ENCODE results near the gene PKD1L1.
"Not testable (repeated sequence)": the region's sequence is repeated elsewhere in the genome, so short reads cannot be mapped to it uniquely, and the experiment has no call there.

Gene PKD1L1

DNA sequence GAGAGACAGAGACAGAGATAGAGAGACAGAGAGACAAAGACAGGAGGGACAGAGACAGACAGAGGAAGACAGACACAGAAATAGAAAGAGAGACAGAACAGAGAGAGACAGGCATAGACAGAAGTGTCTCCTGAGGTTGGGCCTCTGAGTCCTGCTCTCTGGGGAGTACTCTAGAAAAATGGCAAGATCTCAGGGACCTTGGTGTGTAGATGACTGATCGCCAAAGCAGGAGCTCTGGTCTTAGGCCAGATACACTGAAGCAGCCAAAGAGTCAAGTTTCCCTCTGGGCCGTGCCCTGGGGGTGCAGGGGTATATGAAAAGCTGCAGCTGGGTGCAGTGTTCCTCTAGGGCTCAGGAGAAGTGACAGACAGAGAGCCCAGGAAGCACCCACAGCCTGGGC lies 189.7 kb downstream of the PKD1L1 start:
- DNase-seq = no peak

DNA sequence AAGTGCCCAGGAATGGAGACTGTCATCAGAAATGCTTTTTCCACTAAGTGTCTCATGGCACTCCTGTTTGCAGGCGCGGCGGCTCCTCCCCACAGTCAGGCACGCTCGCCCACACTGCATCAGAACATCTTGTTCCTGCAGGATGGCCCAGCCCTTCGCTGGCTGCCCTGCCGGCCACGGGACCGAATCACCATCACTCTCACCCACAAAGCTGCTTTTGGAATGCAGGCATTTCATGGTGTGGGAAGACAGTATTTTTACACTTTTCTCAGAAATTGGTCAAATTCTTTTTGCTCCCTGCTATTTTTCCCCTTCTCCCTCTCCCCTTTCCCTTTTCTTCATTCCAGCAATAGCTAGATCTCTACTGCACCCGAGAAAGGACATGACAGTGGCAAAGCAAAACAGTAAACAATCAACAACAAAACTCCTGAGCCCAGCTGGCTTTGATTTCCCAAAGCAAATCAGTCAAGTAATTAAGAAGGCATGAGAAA lies 190.3 kb downstream of the PKD1L1 start:
- no peak for DNase-seq

DNA sequence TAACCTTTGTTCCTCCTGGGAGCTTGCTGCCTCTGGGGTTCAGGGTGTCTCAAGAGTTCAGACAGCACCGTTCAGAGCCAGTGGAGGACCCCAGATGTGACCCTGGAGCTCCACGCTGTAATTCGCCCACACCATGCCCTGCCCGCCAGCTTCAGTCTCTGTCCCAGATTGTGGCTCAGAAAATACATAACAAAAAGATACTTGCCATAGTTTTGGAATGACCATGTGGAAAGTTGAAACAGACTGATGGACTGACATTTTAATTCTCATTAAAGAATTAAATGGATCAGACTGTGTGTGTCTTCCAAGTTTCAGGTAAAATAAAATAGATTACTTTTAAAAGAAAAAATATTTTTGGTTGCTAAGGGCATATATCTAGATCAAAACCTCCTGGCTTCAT lies 191.6 kb downstream of the PKD1L1 start:
- DNase-seq = no peak

DNA sequence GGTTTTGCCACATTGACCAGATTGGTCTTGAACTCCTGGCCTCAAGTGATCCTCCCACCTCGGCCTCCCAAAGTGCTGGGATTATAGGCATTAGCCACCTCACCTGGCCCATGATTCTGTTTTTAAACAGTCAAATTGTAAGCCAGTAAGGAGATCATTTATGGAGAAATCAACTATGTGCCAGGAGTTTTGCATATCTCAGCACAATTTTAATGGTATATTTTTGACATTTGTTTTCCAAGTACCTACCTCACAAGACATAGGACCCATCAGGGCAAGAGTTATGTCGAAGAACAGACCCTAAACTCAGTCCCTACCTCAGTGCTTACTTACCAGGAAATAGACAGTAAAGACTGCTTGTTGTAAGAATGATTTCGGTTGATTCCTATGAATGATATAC lies 193.0 kb downstream of the PKD1L1 start:
- DNase-seq = no peak

DNA sequence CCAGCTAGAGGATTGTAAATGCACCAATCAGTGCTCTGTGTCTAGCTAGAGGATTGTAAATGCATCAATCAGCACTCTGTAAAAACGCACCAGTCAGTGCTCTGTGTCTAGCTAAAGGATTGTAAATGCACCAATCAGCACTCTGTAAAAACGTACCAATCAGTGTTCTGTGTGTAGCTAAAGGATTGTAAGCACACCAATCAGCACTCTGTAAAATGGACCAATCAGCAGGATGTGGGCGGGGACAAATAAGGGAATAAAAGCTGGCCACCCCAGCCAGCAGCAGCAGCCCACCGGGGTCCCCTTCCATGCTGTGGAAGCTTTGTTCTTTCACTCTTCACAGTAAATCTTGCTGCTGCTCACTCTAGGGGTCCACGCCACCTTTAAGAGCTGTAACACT lies 196.5 kb downstream of the PKD1L1 start:
- not testable (repeated sequence) for DNase-seq

DNA sequence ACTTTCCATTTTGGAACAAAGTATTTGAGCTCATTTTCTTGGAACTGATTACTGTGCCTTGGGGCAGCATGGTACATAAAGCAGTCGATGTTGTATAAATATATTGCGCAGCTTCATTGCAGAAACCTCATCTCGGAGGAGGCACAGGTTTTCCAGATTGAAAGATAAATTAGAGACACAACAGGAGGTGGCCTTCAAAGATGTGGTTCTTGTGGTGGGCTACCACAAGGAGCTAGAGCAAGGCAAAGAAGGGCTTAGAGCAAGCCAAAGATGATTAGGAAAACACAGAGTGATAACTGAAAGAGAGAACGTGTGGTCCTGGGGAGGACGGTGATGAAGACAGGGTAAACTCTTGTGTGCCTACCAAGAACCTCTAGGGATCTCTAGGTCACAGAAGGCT lies 197.2 kb downstream of the PKD1L1 start:
- DNase-seq = no peak

DNA sequence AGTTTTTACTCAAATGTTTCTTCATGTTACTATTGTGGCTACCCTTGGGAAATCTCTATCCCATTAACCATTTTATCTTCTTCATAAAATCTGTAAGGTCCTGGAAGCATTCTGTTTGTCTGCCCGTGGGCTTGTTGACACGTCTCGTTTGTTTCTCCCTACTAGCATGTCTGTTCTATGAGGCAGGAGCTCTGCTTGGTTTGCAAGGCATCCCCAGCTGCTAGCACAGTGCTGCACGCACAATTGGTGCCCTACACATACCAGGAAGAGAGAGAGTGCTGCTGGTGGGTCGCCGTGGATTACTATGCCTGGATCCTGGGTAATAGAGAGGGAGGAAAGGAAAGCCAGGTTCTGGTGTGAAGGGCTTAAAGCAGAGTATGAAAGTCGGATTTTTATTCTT lies 200.2 kb downstream of the PKD1L1 start:
- DNase-seq = no peak

DNA sequence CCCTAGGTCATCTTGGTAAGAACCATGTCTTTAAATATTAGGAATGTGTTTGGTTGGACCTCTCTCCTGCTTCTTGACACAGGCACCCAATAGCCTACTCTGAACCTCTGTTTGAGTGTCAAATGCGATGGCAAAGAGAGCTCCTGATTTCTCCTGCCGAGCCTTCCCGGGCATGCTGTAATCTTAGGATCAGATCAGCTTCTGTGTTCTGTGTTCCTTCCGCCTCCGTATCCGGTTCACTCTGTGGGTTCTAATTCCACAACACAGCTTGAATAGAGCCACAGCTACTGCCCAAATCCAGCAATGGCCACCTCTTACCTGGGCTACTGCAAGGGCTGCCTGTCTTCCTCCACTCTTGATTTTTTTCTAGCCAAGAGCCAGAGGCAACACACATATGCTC lies 201.1 kb downstream of the PKD1L1 start:
- DNase-seq = no peak

DNA sequence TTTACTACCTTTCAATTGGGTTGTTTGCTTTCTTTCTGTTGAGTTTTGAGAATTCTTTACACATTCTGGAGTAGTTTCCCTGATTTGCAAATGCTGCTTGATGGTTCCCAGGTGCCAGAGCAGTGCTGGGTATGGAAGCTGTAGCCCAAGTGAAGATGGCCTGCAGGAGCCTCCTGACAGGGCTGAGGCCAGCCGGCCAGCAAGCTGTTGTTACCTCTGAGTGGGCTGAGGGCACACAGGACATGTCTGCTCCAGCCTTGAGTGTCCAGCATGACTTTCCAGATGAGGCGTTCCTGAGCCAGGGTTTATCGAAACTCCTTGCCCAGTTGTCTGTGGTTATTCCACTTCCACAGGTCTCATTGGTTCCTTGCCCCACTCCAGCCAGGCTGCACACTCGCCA lies 201.8 kb downstream of the PKD1L1 start:
- DNase-seq = no peak

DNA sequence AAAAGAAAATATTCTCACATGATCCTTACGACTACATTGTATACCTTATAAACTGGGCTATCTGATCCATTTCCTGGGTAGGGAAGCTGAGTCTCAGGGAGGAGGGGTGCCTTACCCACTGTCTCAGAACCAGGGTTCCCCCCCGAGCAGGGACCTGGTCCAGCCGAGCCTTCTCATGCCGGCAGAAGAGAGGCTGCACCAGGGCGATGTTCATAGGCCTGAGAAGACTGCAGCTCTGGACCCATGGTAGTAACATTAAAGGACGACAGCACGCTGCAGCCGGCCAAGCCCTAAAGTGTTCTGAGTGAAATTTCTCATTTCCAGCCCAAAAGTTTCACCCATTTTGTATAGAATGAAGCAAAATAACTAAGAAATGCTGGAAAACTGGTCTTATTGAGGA lies 203.4 kb downstream of the PKD1L1 start:
- no peak for DNase-seq

DNA sequence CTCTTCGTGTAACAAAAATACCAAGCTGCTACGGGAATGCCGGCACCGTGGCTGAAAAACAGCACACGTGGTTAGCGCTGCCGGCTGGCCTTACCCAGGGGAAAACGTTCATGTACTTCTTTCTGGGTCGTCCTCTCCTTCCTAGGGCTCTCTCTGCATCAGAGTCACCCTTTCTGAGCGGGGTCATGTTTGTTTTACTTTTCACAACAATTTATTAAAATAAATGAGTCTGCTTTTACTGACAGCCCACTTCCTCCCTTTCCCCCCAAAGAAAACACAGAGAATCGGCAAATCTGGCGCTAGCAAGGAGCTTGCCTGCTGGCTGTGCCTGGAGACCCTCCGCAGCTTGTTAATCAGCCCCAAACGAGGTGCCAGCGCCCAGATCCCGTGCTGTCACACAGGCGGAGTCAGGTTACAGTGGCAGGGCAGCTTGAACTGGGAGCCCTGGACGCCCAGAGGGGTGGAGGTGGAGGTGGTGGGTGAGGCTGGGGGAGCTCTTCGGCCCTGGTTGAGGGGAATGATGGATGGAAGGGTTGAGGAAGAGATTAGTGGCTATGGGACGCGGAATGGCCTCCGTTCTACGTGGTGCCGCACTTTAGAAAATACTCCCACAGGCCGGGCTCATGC lies 204.2 kb downstream of the PKD1L1 start:
- DNase-seq = peak; percentile 55

DNA sequence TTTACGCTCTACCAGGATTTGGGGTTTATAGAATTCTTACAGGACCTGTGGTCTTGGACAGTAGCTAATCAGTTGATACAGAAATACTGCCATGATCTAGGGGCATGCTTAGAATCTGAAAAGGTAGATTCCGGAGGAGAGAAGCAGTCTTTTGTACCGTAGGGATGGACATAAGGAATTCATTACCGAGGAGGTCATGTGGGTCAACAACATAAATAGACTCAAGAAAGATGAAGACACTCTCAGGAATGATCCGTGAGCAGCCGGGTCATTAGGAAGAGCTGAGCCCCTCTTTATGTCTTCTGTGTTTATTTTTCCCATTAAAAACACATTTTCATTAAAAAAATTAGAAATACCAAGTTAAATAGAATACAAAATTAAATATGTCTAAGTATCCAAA lies 206.3 kb downstream of the PKD1L1 start:
- no peak for DNase-seq

DNA sequence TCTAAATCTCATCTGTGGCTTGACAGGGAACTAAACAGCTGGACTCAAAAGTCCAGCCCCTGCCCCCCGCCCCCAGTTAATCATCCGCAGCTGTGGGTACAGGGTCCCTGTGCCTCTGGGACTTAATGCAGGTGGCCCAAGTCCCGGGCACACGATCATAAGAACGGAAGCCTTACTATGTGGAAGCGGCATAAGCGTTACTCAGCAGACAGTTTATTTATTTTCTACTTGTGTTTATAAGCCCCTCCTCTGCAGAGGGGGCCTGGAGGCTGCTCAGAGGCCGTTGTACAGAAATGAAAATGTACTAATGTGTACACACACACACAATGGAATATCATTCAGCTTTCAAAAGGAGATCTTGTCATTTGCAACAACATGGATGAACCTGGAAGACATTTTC lies 208.4 kb downstream of the PKD1L1 start:
- DNase-seq = no peak

DNA sequence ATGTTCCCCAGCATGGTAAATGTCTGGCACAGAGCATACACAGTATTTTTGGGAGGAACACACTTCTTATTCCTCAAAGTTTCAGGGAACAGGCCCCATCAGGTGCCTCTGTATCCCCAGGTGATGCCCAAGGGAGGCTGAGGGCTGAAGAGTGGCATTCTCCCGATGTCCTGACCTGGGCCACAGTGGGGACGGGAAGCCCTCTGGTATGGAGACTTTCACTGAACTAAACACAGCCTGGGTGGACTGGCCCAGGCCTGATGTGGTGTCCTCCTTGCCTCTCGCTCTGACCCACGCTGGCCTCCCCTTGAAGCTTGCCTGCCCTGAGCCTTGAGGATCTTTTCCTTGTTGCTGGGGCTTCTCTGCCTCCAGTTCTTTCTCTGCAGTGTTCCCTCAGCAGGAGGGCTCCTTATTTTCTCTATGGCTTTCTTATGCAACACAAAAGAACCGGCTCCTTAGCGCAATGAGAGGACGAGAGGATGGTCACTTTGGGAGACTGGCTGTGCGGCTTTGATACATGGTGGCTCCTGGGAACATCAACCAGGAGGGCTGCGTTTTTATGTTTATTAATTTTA lies 208.9 kb downstream of the PKD1L1 start:
- peak; percentile 35 for DNase-seq

DNA sequence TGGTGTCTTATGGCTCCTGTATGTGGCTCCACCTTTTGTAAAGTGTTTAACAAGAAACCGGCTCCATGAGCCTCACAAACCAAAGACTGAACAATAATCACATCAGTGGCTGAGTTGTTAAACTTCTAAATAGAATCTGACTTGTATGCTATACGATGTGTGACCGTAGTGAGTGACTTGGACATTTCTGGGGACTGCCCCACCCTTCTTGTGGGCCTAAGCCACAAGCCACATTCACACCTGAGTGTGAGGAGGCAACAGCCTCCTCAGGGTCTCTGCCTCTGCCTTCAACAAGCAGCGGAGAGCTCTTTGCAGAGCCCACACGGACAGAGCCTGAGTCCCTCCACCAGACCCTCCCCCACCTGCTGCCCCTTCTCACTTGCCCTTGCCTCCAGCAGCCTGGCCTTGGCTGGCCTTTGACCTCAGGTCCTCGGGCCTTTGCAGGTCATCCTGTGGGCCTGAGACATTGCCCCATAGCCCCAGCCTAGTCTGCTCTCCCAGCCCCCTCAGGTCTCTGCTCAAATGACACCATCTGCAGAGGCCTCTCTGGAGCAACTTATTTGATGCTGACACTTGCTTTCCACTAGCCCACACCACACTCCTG lies 209.6 kb downstream of the PKD1L1 start:
- no peak for DNase-seq

DNA sequence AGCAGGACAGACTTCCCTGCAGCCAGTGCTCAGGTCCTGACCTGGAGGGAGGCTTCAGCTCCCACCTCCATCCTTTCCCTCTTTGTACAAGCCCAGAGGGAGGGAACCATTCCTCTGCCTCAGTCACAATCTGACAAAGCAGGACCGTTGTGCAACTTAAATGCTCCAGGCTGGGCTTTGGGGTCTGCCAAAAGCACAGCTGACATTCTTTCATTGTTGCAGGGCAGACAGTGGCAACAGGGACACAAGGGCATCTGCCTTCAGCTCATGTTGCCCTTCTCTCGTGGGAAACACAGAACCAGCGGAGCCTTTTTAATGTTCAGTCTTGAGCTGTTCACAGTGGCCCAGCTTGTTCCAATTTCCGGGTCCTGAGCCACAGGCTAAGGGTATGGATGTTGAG lies 210.7 kb downstream of the PKD1L1 start:
- DNase-seq = no peak

DNA sequence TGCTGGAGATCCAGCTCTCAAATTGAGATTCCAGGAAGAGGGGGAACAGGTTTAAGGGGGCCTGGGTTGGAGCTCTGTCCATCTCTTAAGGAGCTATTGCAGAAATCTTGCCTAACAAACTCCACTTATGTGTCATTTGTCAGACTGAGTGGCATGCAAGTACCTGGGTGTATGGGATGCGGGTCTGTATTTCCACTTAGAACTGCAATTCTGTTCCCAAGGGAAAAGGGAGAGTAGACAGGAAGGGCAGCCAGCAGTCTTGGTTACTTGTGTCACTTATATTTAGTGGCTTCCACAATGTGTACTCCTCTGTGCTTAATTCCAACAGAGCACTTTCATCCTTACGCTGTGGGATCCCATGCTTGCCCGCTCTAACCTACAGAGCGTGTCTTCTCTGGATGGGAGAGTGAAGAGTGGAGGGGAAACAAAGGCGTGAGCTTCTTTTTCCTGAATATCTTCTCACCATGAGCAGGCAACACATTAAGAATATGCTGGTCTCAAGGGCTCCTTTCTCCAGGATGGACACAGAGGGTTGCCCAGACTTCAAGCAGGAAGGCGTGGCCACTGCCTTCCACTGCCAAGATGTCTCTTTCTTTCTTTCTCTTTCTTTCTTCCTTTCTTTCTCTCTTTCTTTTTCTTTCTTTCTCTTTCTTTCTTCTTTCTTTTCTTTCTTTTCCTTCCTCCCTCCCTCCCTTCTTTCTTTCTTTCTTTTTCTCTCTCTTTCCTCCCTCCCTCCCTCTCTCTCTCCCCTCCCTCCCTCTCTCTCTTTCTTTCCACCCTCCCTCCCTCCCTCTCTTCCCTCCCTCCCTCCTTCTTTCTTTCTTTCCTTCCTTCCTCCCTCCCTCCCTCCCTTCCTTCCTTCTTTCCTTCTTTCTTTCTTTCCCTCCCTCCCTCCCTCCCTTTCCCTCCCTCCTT lies 212.6 kb downstream of the PKD1L1 start:
- DNase-seq = no peak

DNA sequence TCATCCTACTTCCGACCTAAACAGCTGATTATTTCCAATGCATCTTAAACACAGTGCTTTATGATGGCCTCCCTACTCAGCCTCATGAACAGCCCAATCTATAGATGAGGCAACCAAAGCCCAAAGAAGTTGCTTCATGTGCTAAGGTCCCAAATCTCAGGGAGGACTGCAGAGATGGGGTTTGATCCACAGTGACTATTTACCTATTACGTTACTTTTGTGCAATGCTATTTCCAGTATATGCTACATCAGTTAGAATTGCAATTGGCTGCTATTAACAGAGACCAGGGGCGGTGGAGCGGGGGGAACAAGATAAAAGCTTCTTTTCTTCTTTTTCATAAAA lies 213.3 kb downstream of the PKD1L1 start:
- DNase-seq = no peak

DNA sequence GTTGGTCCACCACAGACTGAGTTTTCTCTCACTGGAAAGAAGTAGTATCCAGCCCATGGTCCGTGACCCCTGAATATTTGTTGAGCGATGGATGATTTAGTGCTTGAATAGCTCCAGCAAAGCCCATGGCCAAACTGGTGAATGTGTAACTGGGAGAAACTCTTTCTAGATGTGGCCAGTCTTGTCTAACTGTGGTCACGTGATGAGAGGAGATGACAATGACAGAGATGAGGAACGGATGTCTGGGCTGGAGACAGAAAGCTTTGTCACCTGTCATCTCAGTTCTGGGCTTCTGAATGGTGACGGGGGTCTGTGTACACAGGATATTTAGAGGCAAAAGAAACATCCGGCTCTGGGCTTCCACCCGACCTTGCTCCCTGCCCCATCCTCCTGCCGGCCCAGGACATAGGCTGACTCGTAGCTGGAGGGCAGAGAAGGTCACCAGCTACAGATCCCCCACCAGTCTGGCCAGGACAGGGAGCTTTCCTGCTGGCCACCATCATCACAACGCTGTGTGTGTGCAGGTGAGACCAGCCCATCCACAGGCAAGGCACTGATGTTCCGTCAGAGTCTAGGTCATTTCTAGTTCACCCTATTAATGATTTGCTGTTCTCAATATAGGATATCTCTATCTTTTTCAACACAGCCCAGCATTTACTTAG lies 213.8 kb downstream of the PKD1L1 start:
- no peak for DNase-seq

DNA sequence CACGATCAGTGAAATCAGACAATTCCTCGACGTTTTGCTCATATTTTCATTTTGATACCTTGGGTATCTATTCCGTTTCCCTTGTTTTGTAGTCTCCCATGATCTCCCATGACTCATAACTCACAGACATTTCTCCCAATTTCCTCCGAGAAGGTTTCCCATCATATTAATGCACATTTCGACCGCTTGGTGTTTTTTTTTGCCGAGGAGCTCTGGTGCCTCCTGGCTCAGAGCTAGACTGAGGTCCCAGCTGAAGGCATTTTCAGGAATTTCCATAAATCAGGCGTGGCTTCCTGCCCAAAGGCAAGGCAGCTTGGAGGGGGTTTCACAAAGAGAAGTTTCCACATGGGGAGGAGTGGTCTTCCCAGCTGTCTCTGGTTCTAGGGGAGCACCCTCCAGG lies 218.1 kb downstream of the PKD1L1 start:
- no peak for DNase-seq

DNA sequence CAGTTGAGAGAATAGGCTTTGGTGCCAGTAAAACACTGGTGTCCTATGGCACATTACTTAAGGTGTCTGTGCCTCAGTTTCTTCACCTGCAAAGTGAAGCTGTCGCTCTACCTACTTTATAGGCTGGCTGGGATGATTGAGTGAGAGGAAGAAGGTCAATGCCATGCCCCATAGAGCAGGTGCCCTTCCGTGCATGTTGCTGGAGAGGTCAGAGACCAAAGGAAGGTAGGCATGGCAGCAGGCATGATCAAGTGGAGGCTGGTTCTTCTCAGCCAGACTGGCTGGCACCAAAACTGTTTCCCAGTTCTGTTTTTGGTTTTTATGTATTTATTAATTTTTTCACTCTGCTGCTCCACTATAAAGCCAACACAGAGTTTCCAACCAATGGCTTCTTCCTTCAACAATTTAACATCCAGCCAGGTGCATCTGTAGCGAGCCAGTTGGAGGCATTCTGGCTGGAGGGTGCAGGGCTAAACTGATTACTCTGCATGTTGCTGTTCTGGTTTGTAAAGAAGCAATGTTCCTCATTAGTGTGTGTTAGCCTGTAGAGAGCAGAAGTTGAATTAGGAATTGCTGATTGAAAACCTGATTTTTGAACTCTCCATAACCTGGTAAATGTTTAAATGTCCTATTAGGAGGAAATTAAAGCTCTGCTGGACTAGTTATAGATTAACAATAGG lies 222.1 kb downstream of the PKD1L1 start:
- DNase-seq = no peak

DNA sequence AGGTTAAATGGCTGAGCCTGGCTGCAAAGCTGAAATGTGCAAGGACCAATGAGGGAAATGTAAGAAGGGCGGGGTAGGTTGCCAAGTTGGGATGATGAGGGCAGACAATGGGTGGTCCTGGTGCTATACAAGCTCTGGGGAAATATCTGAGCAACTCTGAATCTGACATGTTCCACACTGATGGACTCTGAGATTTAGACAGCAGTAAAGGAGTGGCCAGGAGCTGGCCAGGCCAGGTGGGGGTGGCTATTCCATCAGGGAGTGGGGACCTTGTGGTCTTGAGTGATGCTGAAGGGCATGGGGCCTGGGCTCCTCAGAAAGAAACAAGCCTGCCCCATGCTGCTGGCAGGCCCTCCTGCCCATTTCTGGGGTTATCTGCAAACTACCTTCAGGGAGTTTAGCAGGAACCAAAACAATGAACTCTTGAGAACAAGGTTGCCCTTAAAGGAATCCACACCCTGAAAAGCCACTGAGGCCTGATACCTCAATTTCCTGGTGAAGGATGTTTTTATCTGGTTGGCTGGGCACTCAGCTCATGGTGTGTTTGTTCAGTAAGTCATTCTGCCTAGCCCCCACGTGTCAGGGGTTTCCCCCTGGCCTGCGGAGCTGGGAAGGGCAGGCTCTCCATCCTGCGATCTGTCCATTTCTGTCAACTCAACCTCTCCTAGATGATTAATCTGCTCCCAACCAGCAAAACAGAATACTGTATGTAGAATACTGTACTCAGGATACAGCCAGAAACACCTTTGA lies 223.1 kb downstream of the PKD1L1 start:
- no peak for DNase-seq
